IMR-90 (cell line): Measurements from ENCODE around the gene USP32. TPM values are rescaled to one million over a fixed set of nuclear protein-coding genes. Genes with fewer than 3 reads are reported as not detected.

Experiments used
- ATAC-seq: fragments of 200-7000 bp; cut with Tn5 transposase; 2 replicates; pipeline ENCODE4 v1.9.1; 2020; ENCODE audit warnings: low read depth, mild to moderate bottlenecking, moderate library complexity
- BruUV-seq: library from RNA; stranded (reverse); fragments of 400-500 nt; replicated peaks from 2 replicates; lab custom pipeline; 2021; lab: Mats Ljungman, UMichigan
- CTCF ChIA-PET: fragments of 300-600 bp; formaldehyde crosslinking; extraction: SDS; loops from one replicate; lab custom pipeline; 2021; ENCODE audit warnings: antibody characterized with exemption; lab: Yijun Ruan, JAX
- POLR2A ChIA-PET: fragments of 300-600 bp; sonication (Branson Sonifier 250); formaldehyde crosslinking; loops from one replicate; lab custom pipeline; 2022; ENCODE audit warnings: antibody characterized with exemption; ENCODE audit not compliant: unreplicated experiment; lab: Charles Lee
- DNase-seq: peaks from one replicate; pipeline ENCODE4 v3.0.0; 2013
- H2AFZ ChIP-seq: replicated peaks from 2 replicates; pipeline ENCODE3; 2013; ENCODE audit warnings: low read length, mild to moderate bottlenecking; ENCODE audit not compliant: poor library complexity
- H2AK5ac ChIP-seq: 2 replicates; pipeline ENCODE4 v1.6.1; 2013; ENCODE audit warnings: low read depth, low read length, inconsistent platforms
- H2AK9ac ChIP-seq: replicated peaks from 2 replicates; pipeline ENCODE3; 2013; ENCODE audit warnings: mild to moderate bottlenecking, low read depth, low read length, moderate library complexity; ENCODE audit not compliant: poor library complexity
- H2BK120ac ChIP-seq: 2 replicates; pipeline ENCODE4 v1.6.1; 2013; ENCODE audit warnings: low read depth, low read length, inconsistent platforms
- H2BK15ac ChIP-seq: 3 replicates; pipeline ENCODE4 v1.6.1; 2013; ENCODE audit warnings: low read depth, low read length, inconsistent platforms
- H2BK20ac ChIP-seq: 2 replicates; pipeline ENCODE4 v1.6.1; 2013; ENCODE audit warnings: low read depth, mild to moderate bottlenecking, inconsistent platforms, low read length, moderate library complexity
- H2BK5ac ChIP-seq: 2 replicates; pipeline ENCODE4 v1.6.1; 2013; ENCODE audit warnings: mild to moderate bottlenecking, low read depth, low read length, inconsistent platforms; ENCODE audit not compliant: poor library complexity, severe bottlenecking
- H3K14ac ChIP-seq: replicated peaks from 2 replicates; pipeline ENCODE4 v1.6.1; 2013; ENCODE audit warnings: low read depth, low read length, inconsistent platforms
- H3K18ac ChIP-seq: 2 replicates; pipeline ENCODE4 v1.6.1; 2013; ENCODE audit warnings: low read depth, low read length, control low read depth
- H3K23ac ChIP-seq: 2 replicates; pipeline ENCODE4 v1.6.1; 2013; ENCODE audit warnings: low read depth, low read length, inconsistent platforms
- H3K27ac ChIP-seq: 2 replicates; pipeline ENCODE4 v1.5.1; 2013; ENCODE audit warnings: mild to moderate bottlenecking, control low read depth, low read length; ENCODE audit not compliant: insufficient read depth
- H3K27me3 ChIP-seq: 2 replicates; pipeline ENCODE4 v1.6.1; 2013; ENCODE audit warnings: low read length; ENCODE audit not compliant: control insufficient read depth, insufficient read depth
- H3K36me3 ChIP-seq: 2 replicates; pipeline ENCODE4 v1.6.1; 2013; ENCODE audit warnings: low read length, mixed read lengths; ENCODE audit not compliant: control insufficient read depth, insufficient read depth
- H3K4ac ChIP-seq: 2 replicates; pipeline ENCODE4 v1.6.1; 2013; ENCODE audit warnings: low read depth, low read length, inconsistent platforms
- H3K4me1 ChIP-seq: 2 replicates; pipeline ENCODE4 v1.6.1; 2013; ENCODE audit warnings: low read length, mixed read lengths; ENCODE audit not compliant: control insufficient read depth, insufficient read depth
- H3K4me2 ChIP-seq: 2 replicates; pipeline ENCODE4 v1.6.1; 2013; ENCODE audit warnings: low read depth, mild to moderate bottlenecking, control low read depth, low read length, moderate library complexity
- H3K4me3 ChIP-seq: 2 replicates; pipeline ENCODE4 v1.5.1; 2013; ENCODE audit warnings: low read depth, mild to moderate bottlenecking, control low read depth, low read length, moderate library complexity; ENCODE audit not compliant: insufficient read depth
- H3K56ac ChIP-seq: 2 replicates; pipeline ENCODE4 v1.6.1; 2013; ENCODE audit warnings: low read length, inconsistent platforms; ENCODE audit not compliant: insufficient read depth; ENCODE audit errors: extremely low read depth
- H3K79me1 ChIP-seq, 2 experiments: 2 replicates each; pipeline ENCODE4 v1.6.1; 2013; ENCODE audit warnings: low read length in 2 of 2, inconsistent platforms in 1 of 2, low read depth in 1 of 2
- H3K9ac ChIP-seq: 2 replicates; pipeline ENCODE4 v1.6.1; 2013; ENCODE audit warnings: low read depth, low read length, control low read depth
- H3K9me1 ChIP-seq: 2 replicates; pipeline ENCODE4 v1.6.1; 2013; ENCODE audit warnings: low read length, inconsistent platforms; ENCODE audit not compliant: insufficient read depth
- H3K9me3 ChIP-seq: 2 replicates; pipeline ENCODE4 v1.6.1; 2013; ENCODE audit warnings: low read length; ENCODE audit not compliant: control insufficient read depth, insufficient read depth
- H4K20me1 ChIP-seq: 2 replicates; pipeline ENCODE4 v1.6.1; 2013; ENCODE audit warnings: low read length, inconsistent platforms; ENCODE audit not compliant: insufficient read depth
- H4K5ac ChIP-seq: 2 replicates; pipeline ENCODE4 v1.6.1; 2013; ENCODE audit warnings: mild to moderate bottlenecking, low read depth, low read length, control low read depth
- H4K8ac ChIP-seq, 2 experiments: 2 replicates each; pipeline ENCODE4 v1.6.1; 2013; ENCODE audit warnings: low read depth in 2 of 2, low read length in 2 of 2, control low read depth in 1 of 2, inconsistent platforms in 1 of 2
- H4K91ac ChIP-seq: 2 replicates; pipeline ENCODE4 v1.6.1; 2013; ENCODE audit warnings: low read depth, low read length, inconsistent platforms; ENCODE audit not compliant: insufficient read depth
- MAFK ChIP-seq: IDR thresholded peaks from 2 replicates; pipeline ENCODE4 v1.6.1; 2012; ENCODE audit warnings: low read depth, low read length, improper control_type of control experiment
- MAZ ChIP-seq: IDR thresholded peaks from 2 replicates; pipeline ENCODE4 v1.6.1; 2012; ENCODE audit warnings: low read depth, mild to moderate bottlenecking, low read length, improper control_type of control experiment, moderate library complexity, borderline replicate concordance
- MXI1 ChIP-seq: IDR thresholded peaks from 2 replicates; pipeline ENCODE4 v1.6.1; 2012; ENCODE audit warnings: low read depth, mild to moderate bottlenecking, low read length, moderate library complexity, borderline replicate concordance
- POLR2A ChIP-seq: IDR thresholded peaks from 2 replicates; pipeline ENCODE4 v1.6.1; 2012; ENCODE audit warnings: mild to moderate bottlenecking, low read depth, low read length
- RAD21 ChIP-seq: IDR thresholded peaks from 2 replicates; pipeline ENCODE4 v1.6.1; 2012; ENCODE audit warnings: low read length, improper control_type of control experiment
- RCOR1 ChIP-seq: IDR thresholded peaks from 2 replicates; pipeline ENCODE4 v1.6.1; 2012; ENCODE audit warnings: mild to moderate bottlenecking, low read length, improper control_type of control experiment; ENCODE audit not compliant: insufficient replicate concordance
- RFX5 ChIP-seq: IDR thresholded peaks from 2 replicates; pipeline ENCODE4 v1.8.0; 2012; ENCODE audit warnings: low read depth, mild to moderate bottlenecking, low read length, moderate library complexity
- SMC3 ChIP-seq: fragments of 150-350 bp; IDR thresholded peaks from 2 replicates; pipeline ENCODE4 v1.6.1; 2016; ENCODE audit warnings: low read depth, mild to moderate bottlenecking, antibody characterized with exemption, low read length, moderate library complexity
- WGBS, 2 experiments: methylation state at CpG; one replicate each; pipeline versions ENCODE4 v1.1.5 to v1.1.7; 2013; ENCODE audit warnings: missing lambda C conversion rate in 2 of 2; ENCODE audit not compliant: insufficient read length in 1 of 2; ENCODE audit errors: extremely low coverage in 2 of 2; 5-methylcytosine and 5-hydroxymethylcytosine counted together
- dilution Hi-C: fragments of 300-500 bp; cut with HindIII; formaldehyde crosslinking; loops from one replicate; pipeline ENCODE4 v1.14.3; 2018; ENCODE audit warnings: low sequenced_read_pairs; ENCODE audit not compliant: unreplicated experiment
- in situ Hi-C: fragments of 300-500 bp; cut with MboI; formaldehyde crosslinking; loops from 3 replicates; pipeline ENCODE4 v1.14.3; 2019; ENCODE audit warnings: low sequenced_read_pairs, inconsistent platforms, mixed read lengths
- intact Hi-C: fragments of 100-400 bp; cut with micrococcal nuclease; formaldehyde crosslinking; loops from 2 replicates; pipeline ENCODE4 v1.10.0; 2022
- polyA plus RNA-seq, 3 experiments: library from polyadenylated mRNA; depleted of rRNA; stranded (reverse); fragments of >200 nt; gene quantifications; 2 replicates each; pipeline ENCODE4 v1.2.3, GENCODE V29; 2012; ENCODE audit warnings: low replicate concordance in 1 of 3
- total RNA-seq: library from RNA; depleted of rRNA; stranded (reverse); fragments of >200 nt; gene quantifications from 2 replicates; pipeline ENCODE4 v1.2.3, GENCODE V29; 2012
- TF ChIP-seq, protein P1 (sequence below): fragments of 150-350 bp; IDR thresholded peaks from 2 replicates; pipeline ENCODE4 v1.6.1; 2016; ENCODE audit warnings: low read depth, mild to moderate bottlenecking, low read length, moderate library complexity, borderline replicate concordance
- TF ChIP-seq, protein P2 (sequence below): conservative IDR thresholded peaks from 2 replicates; pipeline ENCODE4 v1.5.1; 2012; ENCODE audit warnings: mild to moderate bottlenecking, low read depth, low read length, improper control_type of control experiment
- TF ChIP-seq, protein P3 (sequence below): fragments of 150-350 bp; IDR thresholded peaks from 2 replicates; pipeline ENCODE4 v1.6.1; 2017; ENCODE audit warnings: mild to moderate bottlenecking, antibody characterized with exemption, low read length, low read depth

USP32 gene
- total and polyA plus RNA-seq, 2 of the 4 experiments (the other 2 are of a cell fraction), result 16.8 to 46.8 TPM

DNA sequence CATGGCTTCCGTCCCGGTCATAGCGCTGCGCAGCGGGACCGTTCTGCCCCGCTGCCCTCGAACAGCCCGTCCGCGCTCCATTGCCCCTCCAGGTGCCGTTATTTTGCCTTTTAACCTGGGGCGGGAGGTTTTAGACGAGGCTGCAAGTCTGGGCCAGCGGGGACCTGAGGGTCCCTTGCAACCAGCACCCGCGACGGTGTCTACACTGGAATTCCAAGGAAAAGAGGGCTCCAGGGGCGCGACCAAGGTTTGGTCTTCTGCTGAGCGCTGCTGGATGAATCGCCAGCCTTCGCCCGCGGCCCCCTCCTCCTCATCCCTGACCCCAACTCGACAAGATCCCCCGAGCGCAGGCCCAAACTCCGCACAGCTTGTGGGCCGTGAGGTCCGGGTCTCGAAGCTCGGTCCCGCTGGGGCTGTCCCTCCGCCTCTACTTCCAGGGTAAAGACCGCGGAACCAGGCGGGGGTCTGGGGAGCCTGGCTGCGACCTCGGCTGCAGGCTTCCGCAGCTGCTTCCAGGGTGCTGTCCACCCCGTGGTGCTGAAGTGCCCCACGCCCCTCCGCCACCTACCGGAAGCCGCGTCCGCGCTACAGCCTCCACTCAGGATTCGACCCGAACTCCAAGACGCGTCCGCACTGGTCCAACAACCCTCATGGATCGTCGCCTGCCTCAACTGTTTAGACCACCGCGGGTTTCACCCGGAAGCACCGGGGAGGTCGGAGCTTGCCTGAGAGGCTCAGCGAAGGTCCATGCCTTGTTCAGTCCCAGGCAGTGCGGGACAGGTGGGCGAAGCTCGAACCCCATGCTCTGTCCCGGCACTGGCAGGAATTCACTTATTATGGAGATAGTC lies 252.3 kb downstream of the USP32 start:
- Histone ChIP-seq H3K4me3 (no peak overlapping the region), H4K91ac (no peak overlapping the region), H3K36me3 (no peaks in the 10 kb centered on the region), H3K23ac (0 out of 2 replicates have a peak overlapping the region, but pooled peaks have one; percentile 16), H2BK20ac (no peak overlapping the region), H3K4ac (no peak overlapping the region), H2AFZ (peak overlapping the region; percentile 74), H3K4me2 (peak overlapping the region; percentile 77), H3K9me1 (no peaks in the 10 kb centered on the region; the same call in 1 of the 2 replicates), H4K5ac (no peak overlapping the region), H2BK5ac (no peak overlapping the region), H3K27ac (no peak overlapping the region), H2AK5ac (no peak overlapping the region), H3K9me3 (no peaks in the 10 kb centered on the region), H4K8ac (no peak overlapping the region), H3K14ac (no peak overlapping the region), H2BK120ac (no peak overlapping the region), H3K27me3 (peaks cover 32% of the 10 kb centered on the region), H4K20me1 (no peaks in the 10 kb centered on the region), H3K56ac (no peak overlapping the region), H3K79me1 (peaks cover 0 to 8% of the 10 kb centered on the region in 2 experiments; a peak in 2 of 4 replicates), H3K9ac (no peak overlapping the region), H3K18ac (no peak overlapping the region), H3K4me1 (peaks cover 9% of the 10 kb centered on the region), H2AK9ac (peak overlapping the region; percentile 73), H2BK15ac (no peak overlapping the region)
- peak; percentile 52 for ATAC-seq
- 10% methylated on average over 40 of the region's 66 CpGs; no CpG with 5 or more reads in 1 of the 2 experiments for WGBS, 2 experiments
- peak; percentile 58 for DNase-seq
- TF ChIP-seq MAFK, result no peak
- TF ChIP-seq, protein P1, sequence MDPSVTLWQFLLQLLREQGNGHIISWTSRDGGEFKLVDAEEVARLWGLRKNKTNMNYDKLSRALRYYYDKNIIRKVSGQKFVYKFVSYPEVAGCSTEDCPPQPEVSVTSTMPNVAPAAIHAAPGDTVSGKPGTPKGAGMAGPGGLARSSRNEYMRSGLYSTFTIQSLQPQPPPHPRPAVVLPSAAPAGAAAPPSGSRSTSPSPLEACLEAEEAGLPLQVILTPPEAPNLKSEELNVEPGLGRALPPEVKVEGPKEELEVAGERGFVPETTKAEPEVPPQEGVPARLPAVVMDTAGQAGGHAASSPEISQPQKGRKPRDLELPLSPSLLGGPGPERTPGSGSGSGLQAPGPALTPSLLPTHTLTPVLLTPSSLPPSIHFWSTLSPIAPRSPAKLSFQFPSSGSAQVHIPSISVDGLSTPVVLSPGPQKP, result no peak
- peak; percentile 47 for TF ChIP-seq RAD21
- TF ChIP-seq, protein P2, sequence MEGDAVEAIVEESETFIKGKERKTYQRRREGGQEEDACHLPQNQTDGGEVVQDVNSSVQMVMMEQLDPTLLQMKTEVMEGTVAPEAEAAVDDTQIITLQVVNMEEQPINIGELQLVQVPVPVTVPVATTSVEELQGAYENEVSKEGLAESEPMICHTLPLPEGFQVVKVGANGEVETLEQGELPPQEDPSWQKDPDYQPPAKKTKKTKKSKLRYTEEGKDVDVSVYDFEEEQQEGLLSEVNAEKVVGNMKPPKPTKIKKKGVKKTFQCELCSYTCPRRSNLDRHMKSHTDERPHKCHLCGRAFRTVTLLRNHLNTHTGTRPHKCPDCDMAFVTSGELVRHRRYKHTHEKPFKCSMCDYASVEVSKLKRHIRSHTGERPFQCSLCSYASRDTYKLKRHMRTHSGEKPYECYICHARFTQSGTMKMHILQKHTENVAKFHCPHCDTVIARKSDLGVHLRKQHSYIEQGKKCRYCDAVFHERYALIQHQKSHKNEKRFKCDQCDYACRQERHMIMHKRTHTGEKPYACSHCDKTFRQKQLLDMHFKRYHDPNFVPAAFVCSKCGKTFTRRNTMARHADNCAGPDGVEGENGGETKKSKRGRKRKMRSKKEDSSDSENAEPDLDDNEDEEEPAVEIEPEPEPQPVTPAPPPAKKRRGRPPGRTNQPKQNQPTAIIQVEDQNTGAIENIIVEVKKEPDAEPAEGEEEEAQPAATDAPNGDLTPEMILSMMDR, result peak; percentile 77
- TF ChIP-seq POLR2A, result no peak
- TF ChIP-seq RFX5, result no peak
- TF ChIP-seq SMC3, result peak; percentile 49; the same call in 1 of the 2 replicates
- peak; percentile 95 for TF ChIP-seq MXI1
- TF ChIP-seq RCOR1, result peak; percentile 90
- TF ChIP-seq MAZ, result peak; percentile 60
- TF ChIP-seq, protein P3, sequence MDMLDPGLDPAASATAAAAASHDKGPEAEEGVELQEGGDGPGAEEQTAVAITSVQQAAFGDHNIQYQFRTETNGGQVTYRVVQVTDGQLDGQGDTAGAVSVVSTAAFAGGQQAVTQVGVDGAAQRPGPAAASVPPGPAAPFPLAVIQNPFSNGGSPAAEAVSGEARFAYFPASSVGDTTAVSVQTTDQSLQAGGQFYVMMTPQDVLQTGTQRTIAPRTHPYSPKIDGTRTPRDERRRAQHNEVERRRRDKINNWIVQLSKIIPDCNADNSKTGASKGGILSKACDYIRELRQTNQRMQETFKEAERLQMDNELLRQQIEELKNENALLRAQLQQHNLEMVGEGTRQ, result no peak
- intact Hi-C loops (loop anchor here (10.0 kb wide), 2 partner anchors 465 to 495 kb away; partner anchors contain the start of gene PPM1D), in situ Hi-C loops (loop anchor here (25.0 kb wide), 2 partner anchors 273 to 498 kb away; partner anchors contain the start of gene CHCT1), dilution Hi-C loops (no loop called here)
- ChIA-PET CTCF (no interaction called here), POLR2A (no interaction called here)
- no TSS peak for BruUV-seq
